Caki2 (cell line): ENCODE measurements around the gene ROCK2. TPM values are rescaled to one million over a fixed set of nuclear protein-coding genes. Genes with fewer than 3 reads are reported as not detected.
"Not testable (repeated sequence)": the region's sequence is repeated elsewhere in the genome, so short reads cannot be mapped to it uniquely, and the experiment has no call there.

Experiments used
- DNase-seq: peaks from one replicate; pipeline ENCODE4 v3.0.0-alpha.2; 2015; ENCODE audit warnings: low read depth
- in situ Hi-C: cut with HindIII; loops from 2 replicates; pipeline ENCODE4 v1.10.0; 2016; ENCODE audit warnings: low sequenced_read_pairs, low pct_unique_long_range_greater_than_20kb, mixed read lengths
- total RNA-seq: library from RNA; depleted of rRNA; stranded (reverse); fragments of >200 nt; shearing (Covaris generic); gene quantifications from 2 replicates; pipeline ENCODE4 v1.2.3, GENCODE V29; 2014; ENCODE audit warnings: low replicate concordance

The ROCK2 gene
- total RNA-seq, 1 experiment from 2014 or later = 8.3 TPM

- DNase-seq = no peak
- in situ Hi-C loops = no loop called here
These were observed 51.8 kb downstream of the ROCK2 start for GRCh38 chr2:11292464-11293255.

- in situ Hi-C loops = no loop called here
- no peak for DNase-seq
These were observed 53.7 kb downstream of the ROCK2 start for GRCh38 chr2:11290713-11291112.

- no peak for DNase-seq
- in situ Hi-C loops = no loop called here
These were observed 54.2 kb downstream of the ROCK2 start for GRCh38 chr2:11290211-11290610.

GRCh38 chr2:11288431-11288830, 56.0 kb downstream of the ROCK2 start:
- in situ Hi-C loops = no loop called here
- DNase-seq = no peak

- in situ Hi-C loops = no loop called here
- DNase-seq = no peak
These were observed 57.7 kb downstream of the ROCK2 start for GRCh38 chr2:11286749-11287148.

- DNase-seq = no peak
- in situ Hi-C loops = no loop called here
These were observed 58.1 kb downstream of the ROCK2 start for GRCh38 chr2:11286323-11286722.

GRCh38 chr2:11285499-11285898, 58.9 kb downstream of the ROCK2 start:
- in situ Hi-C loops = no loop called here
- DNase-seq = no peak

GRCh38 chr2:11281186-11281585, 63.2 kb downstream of the ROCK2 start:
- in situ Hi-C loops = no loop called here
- DNase-seq = no peak

GRCh38 chr2:11280713-11281112, 63.7 kb downstream of the ROCK2 start:
- DNase-seq = no peak
- in situ Hi-C loops = no loop called here

- no peak for DNase-seq
- in situ Hi-C loops = no loop called here
These were observed 65.0 kb downstream of the ROCK2 start for GRCh38 chr2:11279398-11279797.

GRCh38 chr2:11278219-11278618, 66.2 kb downstream of the ROCK2 start:
- in situ Hi-C loops = no loop called here
- no peak for DNase-seq

GRCh38 chr2:11275910-11276309, 68.5 kb downstream of the ROCK2 start:
- DNase-seq = no peak
- in situ Hi-C loops = no loop called here

- in situ Hi-C loops = no loop called here
- no peak for DNase-seq
These were observed 73.5 kb downstream of the ROCK2 start for GRCh38 chr2:11270891-11271290.

- in situ Hi-C loops = no loop called here
These were observed 76.5 kb downstream of the ROCK2 start for GRCh38 chr2:11267931-11268330.

GRCh38 chr2:11264818-11265217, 79.6 kb downstream of the ROCK2 start:
- DNase-seq = no peak
- in situ Hi-C loops = no loop called here

More at GRCh38 chr2:11267931-11268330, 76.5 kb downstream of the ROCK2 start:
- DNase-seq = no peak

- no peak for DNase-seq
- in situ Hi-C loops = no loop called here
These were observed 80.4 kb downstream of the ROCK2 start for GRCh38 chr2:11264007-11264406.

- no peak for DNase-seq
- in situ Hi-C loops = no loop called here
These were observed 81.3 kb downstream of the ROCK2 start for GRCh38 chr2:11263177-11263576.

GRCh38 chr2:11262438-11262837, 82.0 kb downstream of the ROCK2 start:
- DNase-seq, in situ Hi-C loops: not testable (repeated sequence)

GRCh38 chr2:11261564-11261963, 82.9 kb downstream of the ROCK2 start:
- DNase-seq, in situ Hi-C loops: not testable (repeated sequence)

- in situ Hi-C loops = no loop called here
- no peak for DNase-seq
These were observed 83.5 kb downstream of the ROCK2 start for GRCh38 chr2:11260979-11261378.
